Heart left ventricle (tissue), 16 donors: ENCODE results near the gene GABBR1. TPM values are rescaled to one million over a fixed set of nuclear protein-coding genes. Genes with fewer than 3 reads are reported as not detected.

Source experiments
- ATAC-seq, 4 donors: fragments of 200-7000 bp; cut with Tn5 transposase; one replicate each; pipeline ENCODE4 v1.9.1; 2020 to 2022; ENCODE audit warnings: moderate library complexity in 4 of 4, mild to moderate bottlenecking in 3 of 4, moderate number of reproducible peaks in 1 of 4
- DNase-seq, 5 donors: peaks; one replicate each; pipeline ENCODE4 v3.0.0-alpha.2; 2020
- H3K27ac ChIP-seq, 12 donors: fragments of 200-600 bp; sonication (generic) in 4 of 12; one replicate each; pipeline versions ENCODE4 v1.5.0 to v1.8.0; 2016 to 2022; ENCODE audit warnings: mild to moderate bottlenecking in 2 of 12
- H3K27me3 ChIP-seq, 9 donors: fragments of 200-600 bp; sonication (generic) in 2 of 9; one replicate each; pipeline versions ENCODE4 v1.5.1 to v1.8.0; 2016 to 2022; ENCODE audit warnings: mild to moderate bottlenecking in 3 of 9
- H3K36me3 ChIP-seq, 9 donors: fragments of 200-600 bp; sonication (generic) in 2 of 9; one replicate each; pipeline versions ENCODE4 v1.5.0 to v1.8.0; 2018 to 2022; ENCODE audit warnings: mild to moderate bottlenecking in 2 of 9
- H3K4me1 ChIP-seq, 12 donors: fragments of 200-600 bp; sonication (generic) in 4 of 12; one replicate each; pipeline versions ENCODE4 v1.5.0 to v1.8.0; 2016 to 2022; ENCODE audit warnings: mild to moderate bottlenecking in 3 of 12
- H3K4me3 ChIP-seq, 12 donors: fragments of 200-600 bp; sonication (generic) in 4 of 12; one replicate each; pipeline versions ENCODE4 v1.5.0 to v1.8.0; 2017 to 2022; ENCODE audit warnings: mild to moderate bottlenecking in 9 of 12, moderate library complexity in 4 of 12
- H3K9me3 ChIP-seq, 12 donors: fragments of 200-600 bp; sonication (generic) in 4 of 12; one replicate each; pipeline versions ENCODE4 v1.5.0 to v1.8.0; 2016 to 2022; ENCODE audit warnings: mild to moderate bottlenecking in 1 of 12
- POLR2A ChIP-seq, 2 donors: fragments of 450-650 bp; IDR thresholded peaks; one replicate each; pipeline ENCODE4 v1.6.1; 2017; ENCODE audit warnings: antibody characterized with exemption in 2 of 2, mild to moderate bottlenecking in 2 of 2, moderate library complexity in 2 of 2
- WGBS, 4 donors: extraction: QIAGEN DNeasy Blood & Tissue Kit in 2 of 4; methylation state at CpG; one replicate each; pipeline versions ENCODE4 v1.1.5 to v1.1.7; 2013 to 2018; 5-methylcytosine and 5-hydroxymethylcytosine counted together
- intact Hi-C, 10 donors: fragments of 100-400 bp; cut with DNase I; formaldehyde crosslinking; loops; one replicate each; pipeline versions ENCODE4 v1.11.1 to v1.14.2; 2022
- polyA plus RNA-seq, 2 donors: library from polyadenylated mRNA; stranded (reverse); fragments of 200-250 nt; gene quantifications; one replicate each; pipeline ENCODE4 v1.2.3, GENCODE V29; 2013
- total RNA-seq, 9 donors: library from RNA; depleted of rRNA in 2 of 9; stranded (reverse); fragments of >200 nt in 2 of 9; fragmentation: NEBNext Ultra II Directional in 3 of 9; extraction: Animal tissue kit (Norgen Biotek cat#: 25700) in 3 of 9; gene quantifications; one replicate each; pipeline versions ENCODE4 v1.1.0 to v1.2.4, GENCODE V29; 2016 to 2023
- TF ChIP-seq, protein P1 (sequence below), 12 donors: fragments of 200-600 bp; sonication (generic) in 4 of 12; IDR thresholded peaks; one replicate each; pipeline versions ENCODE4 v1.5.0 to v1.8.0; 2018 to 2022; ENCODE audit warnings: antibody characterized with exemption in 12 of 12, mild to moderate bottlenecking in 5 of 12
- donor health status: ischemic (EF 13 %, LVEDD 7.1; RV severe dilation, severe dysfunction).
- donor health status: healthy with polysubstance abuse.
- donor health status: DM: no; HTN: yes; CAD: no.
- donor health status: DM: no; HTN: no; CAD: no.
- donor health status: ischemic (EF 25% LVEDD 6.9; RV normal size, moderate dysfunction).
- donor health status: ischemic (EF 25% LVEDD 5.7; RV mildly dilated, moderate dysfunction).
- donor health status: healthy.
- donor health status: DM: yes; HTN: yes; CAD: no.
- donor health status: ischemic (EF 35%, LVEDD 5.7; RV mildly dilated, moderate dysfunction).
- donor health status: nonischemic (EF 11% LVEDD 7.7; RV severe dilation, severe dysfunction).
- donor health status: DM: yes; HTN: yes; CAD: no.
- donor health status: PGD.
- donor health status: ischemic (EF 29% LVEDD 5.4; RV normal size, mild dysfunction).
- donor health status: nonischemic (EF 23%, LVEDD 6.1; RV moderate dilation, normal function).

GABBR1 gene
- total and polyA plus RNA-seq, 11 donors = 11.6 to 30.8 (median 18.1) TPM

DNA sequence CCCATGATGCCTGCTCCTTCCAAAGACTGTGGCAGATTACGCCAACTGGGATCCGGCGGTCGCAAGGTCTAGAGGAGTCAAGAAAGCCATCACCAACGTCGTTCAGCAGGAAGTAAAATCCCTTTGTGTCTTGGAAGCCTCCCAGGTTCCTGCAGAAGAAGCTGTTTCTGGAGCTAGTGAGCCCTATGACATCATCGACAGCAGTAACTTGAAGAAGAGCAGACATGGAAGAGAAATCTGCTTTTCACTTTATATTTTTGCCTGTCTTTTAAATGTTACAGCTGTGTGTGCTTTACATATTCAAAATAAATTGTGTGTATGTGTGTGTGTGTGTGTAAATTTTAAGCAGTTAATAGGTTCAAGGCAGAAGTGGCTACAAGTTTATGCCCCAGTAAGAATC, 55.4 kb downstream of the GABBR1 start:
- DNase-seq = no peak
- Histone ChIP-seq H3K27me3 (peaks cover 0 to 32% (median 0%) of the 10 kb centered on the region in 9 donors), H3K4me1 (no peaks in the 10 kb centered on the region), H3K4me3 (no peak overlapping the region), H3K9me3 (no peaks in the 10 kb centered on the region), H3K27ac (no peak overlapping the region), H3K36me3 (no peaks in the 10 kb centered on the region)
- no peak for ATAC-seq
- intact Hi-C loops = no loop called here
- WGBS, 4 donors = 43 to 65% (median 57%) methylated on average over 7 of the region's 7 CpGs
- TF ChIP-seq POLR2A (IDR thresholded peaks at IDR 0.05) = no peak
- TF ChIP-seq, protein P1, sequence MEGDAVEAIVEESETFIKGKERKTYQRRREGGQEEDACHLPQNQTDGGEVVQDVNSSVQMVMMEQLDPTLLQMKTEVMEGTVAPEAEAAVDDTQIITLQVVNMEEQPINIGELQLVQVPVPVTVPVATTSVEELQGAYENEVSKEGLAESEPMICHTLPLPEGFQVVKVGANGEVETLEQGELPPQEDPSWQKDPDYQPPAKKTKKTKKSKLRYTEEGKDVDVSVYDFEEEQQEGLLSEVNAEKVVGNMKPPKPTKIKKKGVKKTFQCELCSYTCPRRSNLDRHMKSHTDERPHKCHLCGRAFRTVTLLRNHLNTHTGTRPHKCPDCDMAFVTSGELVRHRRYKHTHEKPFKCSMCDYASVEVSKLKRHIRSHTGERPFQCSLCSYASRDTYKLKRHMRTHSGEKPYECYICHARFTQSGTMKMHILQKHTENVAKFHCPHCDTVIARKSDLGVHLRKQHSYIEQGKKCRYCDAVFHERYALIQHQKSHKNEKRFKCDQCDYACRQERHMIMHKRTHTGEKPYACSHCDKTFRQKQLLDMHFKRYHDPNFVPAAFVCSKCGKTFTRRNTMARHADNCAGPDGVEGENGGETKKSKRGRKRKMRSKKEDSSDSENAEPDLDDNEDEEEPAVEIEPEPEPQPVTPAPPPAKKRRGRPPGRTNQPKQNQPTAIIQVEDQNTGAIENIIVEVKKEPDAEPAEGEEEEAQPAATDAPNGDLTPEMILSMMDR (IDR thresholded peaks at IDR 0.05) = no peak

DNA sequence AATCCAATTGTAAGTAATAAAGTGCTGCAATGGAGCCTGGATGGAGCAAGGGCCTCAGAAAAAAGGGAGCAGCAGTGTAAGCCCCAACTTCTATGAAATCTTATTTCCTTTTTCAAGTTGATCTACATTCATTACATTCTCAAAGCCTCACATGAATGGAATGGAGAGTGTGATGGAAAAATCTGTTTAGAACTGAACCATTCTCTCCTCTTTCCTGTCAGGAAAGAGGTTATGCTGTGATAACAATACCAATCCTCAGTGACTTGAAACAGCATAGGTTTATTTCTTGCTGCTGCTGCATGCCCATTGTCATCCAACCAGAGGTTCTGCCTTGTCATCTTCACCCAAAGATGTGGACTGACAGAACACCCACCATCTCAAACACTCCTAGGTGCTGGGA, 56.9 kb downstream of the GABBR1 start:
- H3K4me3 ChIP-seq = no peak overlapping the region
- intact Hi-C loops = no loop called here
- H3K9me3 ChIP-seq = no peaks in the 10 kb centered on the region
- H3K27ac ChIP-seq = no peak overlapping the region
- peaks cover 0 to 34% (median 0%) of the 10 kb centered on the region in 9 donors for H3K27me3 ChIP-seq
- DNase-seq = no peak
- TF ChIP-seq, protein P1 (IDR thresholded peaks at IDR 0.05) = no peak
- no peak for TF ChIP-seq POLR2A (IDR thresholded peaks at IDR 0.05)
- H3K36me3 ChIP-seq = no peaks in the 10 kb centered on the region
- H3K4me1 ChIP-seq = no peaks in the 10 kb centered on the region
- ATAC-seq = no peak

DNA sequence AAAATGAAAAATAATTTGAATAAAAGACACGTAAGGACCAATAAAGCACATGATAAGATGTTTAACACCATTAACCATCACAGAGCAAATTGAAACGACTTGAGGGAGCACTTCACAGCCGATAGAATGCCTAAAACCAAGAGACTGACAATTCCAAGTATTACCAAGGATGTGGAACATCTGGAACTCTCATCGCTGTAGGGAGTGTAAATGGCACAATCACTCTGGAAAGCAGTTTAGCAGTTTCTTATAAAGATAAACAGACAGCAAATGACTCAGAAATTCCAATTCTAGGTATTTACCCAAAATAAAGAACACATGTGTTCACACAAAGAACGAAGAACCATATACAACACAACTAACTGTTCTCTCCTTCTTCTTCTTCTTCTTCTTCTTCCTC, 65.0 kb downstream of the GABBR1 start:
- Histone ChIP-seq H3K27me3 (peaks cover 0 to 46% (median 8%) of the 10 kb centered on the region in 9 donors), H3K4me3 (no peak overlapping the region), H3K9me3 (no peaks in the 10 kb centered on the region), H3K4me1 (no peaks in the 10 kb centered on the region), H3K36me3 (no peaks in the 10 kb centered on the region), H3K27ac (no peak overlapping the region)
- TF ChIP-seq, protein P1 (IDR thresholded peaks at IDR 0.05) = no peak
- TF ChIP-seq POLR2A (IDR thresholded peaks at IDR 0.05) = no peak
- DNase-seq (no peak), ATAC-seq (no peak)
- WGBS, 4 donors = 57 to 63% (median 60%) methylated on average over 5 of the region's 5 CpGs
- intact Hi-C loops = no loop called here

DNA sequence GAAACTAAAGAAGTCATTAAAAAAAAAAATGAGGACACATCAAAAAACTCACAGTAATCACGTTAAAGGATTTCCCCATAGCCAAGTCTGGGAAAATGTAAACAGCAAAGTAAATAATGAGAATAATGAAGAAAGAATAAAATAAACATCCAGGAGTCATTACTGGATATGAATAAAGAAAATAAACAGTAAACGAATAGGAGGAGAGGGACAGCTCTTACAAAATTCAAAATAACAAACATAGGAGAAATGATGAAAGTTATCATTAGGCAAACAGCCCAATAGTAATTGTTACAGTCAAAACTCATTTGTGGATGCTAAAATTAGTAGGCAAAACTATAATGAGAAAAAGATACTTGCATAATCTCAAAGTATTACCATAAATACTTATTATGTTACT, 65.4 kb downstream of the GABBR1 start:
- no peak for DNase-seq
- Histone ChIP-seq H3K27ac (no peak overlapping the region), H3K36me3 (no peaks in the 10 kb centered on the region), H3K4me3 (no peak overlapping the region), H3K27me3 (peaks cover 0 to 46% (median 8%) of the 10 kb centered on the region in 9 donors), H3K9me3 (no peaks in the 10 kb centered on the region), H3K4me1 (no peaks in the 10 kb centered on the region)
- no peak for TF ChIP-seq POLR2A (IDR thresholded peaks at IDR 0.05)
- TF ChIP-seq, protein P1 (IDR thresholded peaks at IDR 0.05) = no peak
- WGBS, 4 donors = 56 to 70% (median 66%) methylated on average over 2 of the region's 2 CpGs
- intact Hi-C loops = no loop called here
- ATAC-seq = no peak
